HG03066 (cell line): ENCODE measurements around the gene FAAP100.

Experiments used
- ATAC-seq: cut with Tn5 transposase; IDR thresholded peaks from one replicate; pipeline ENCODE4 v1.9.1; 2021; ENCODE audit warnings: low read depth; ENCODE audit not compliant: unreplicated experiment

The FAAP100 gene

DNA sequence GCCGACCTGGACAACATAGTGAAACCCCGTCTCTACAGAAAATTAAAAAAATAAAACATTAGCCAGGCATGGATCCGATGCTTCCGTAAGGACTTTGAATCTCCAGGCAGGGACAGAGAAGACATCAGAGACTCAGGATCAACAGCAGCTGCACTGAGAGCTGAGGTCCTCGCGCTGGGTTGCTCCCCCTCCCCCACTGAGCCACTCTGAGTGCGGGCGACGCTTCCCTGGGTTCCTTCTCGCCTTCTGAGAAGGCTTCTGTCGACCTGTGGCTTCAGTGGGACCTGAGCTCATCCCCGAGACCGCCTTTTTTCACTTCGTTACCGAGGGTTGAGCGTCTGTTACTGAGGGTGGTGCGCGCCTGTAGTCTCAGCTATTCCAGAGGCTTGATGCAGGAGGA lies 60.0 kb downstream of the FAAP100 start:
- ATAC-seq, result no peak

DNA sequence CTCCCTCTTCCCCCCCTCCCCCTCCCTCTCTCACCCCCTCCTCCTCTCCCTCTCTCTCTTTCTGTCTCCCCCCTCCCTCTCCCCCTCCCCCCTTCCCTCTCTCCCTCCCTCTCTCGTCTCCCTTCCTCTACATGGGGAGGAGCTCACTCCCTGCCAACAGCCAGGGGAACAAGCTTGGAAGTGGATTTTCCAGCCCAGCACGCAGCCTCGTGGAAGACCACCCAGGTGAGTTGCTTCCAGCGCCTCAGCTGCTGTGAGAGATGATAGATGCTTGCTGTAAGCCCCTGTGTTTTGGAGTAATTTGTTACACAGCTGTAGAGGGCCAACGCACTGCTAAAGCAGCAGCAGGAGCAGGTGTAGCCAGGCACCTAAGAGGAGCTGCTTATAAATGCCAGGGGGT lies 60.4 kb downstream of the FAAP100 start:
- no peak for ATAC-seq

DNA sequence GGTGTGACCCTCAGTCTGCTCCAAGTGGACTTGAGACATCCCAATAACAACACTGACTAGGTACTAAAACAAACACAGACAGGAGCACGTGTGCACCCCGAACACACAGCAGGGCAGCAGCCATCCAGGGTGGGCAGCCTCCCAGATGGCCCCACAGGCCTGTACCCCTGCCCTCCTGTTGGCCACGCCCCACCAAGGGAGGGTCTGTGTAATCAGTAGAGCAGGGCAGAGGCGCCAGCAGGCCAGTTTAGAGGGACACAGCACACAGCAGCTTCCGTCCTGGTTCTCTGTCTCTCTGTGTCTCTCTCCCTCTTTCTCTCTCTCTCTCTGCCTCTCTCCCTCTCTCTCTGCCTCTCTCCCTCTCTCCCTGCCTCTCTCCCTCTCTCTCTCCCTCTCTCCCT lies 61.0 kb downstream of the FAAP100 start:
- ATAC-seq, result no peak

DNA sequence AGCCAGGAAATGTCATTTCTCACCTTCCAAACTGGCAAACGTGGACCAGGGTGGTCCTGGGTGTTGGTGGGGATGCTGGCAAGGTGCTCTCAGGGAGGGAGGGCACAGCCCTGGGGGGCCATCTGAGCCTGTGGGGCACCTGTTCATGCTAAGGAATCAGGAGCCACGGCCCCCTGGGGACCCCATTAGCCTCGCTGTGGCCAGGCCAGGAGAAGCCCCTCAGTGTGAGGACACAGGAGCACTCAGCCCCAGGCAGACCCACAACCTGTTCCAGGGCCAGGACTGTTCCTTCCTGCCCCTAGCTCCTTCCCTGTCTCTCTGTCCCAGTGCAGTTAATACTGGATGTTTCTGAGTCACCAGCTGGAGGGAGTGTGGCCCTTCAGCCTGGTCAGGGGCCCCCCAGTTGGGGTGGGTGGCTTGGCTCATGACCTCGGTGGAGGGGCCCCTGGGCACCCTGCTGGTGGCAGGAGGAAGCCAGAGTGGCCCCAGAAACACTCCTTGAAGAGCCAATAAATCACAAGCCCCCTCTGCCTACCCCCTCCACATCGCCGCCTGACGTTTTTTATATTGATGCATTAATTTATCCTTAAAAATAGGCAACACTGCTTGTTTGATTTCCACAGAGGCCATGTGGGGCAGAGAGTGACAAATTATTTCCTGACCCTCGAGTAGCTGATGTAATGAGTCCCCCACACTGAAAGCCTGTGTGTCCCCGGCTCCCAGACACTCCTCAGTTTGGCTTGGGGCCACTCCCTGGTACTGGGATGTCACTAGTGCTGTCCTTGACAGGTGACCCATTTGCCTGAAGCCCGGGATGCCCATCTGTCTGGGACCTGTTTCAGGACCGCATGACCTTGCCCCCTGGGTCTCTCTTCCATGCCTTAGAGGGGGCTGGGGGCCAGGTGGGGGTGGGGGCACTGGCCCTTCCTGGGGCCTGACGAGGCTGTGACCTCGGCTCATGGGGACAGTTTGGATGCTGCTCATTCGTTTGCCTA lies 61.9 kb downstream of the FAAP100 start:
- no peak for ATAC-seq
